Activated effector memory CD4-positive, alpha-beta T cell treated with Interleukin-2 at 50 U/mL for 16 hours (primary cell): Measurements from ENCODE around the gene PPL.
"Not testable (repeated sequence)": the region's sequence is repeated elsewhere in the genome, so short reads cannot be mapped to it uniquely, and the experiment has no call there.

Experiments used
- DNase-seq: peaks from one replicate; pipeline ENCODE4 v3.0.0-alpha.2; 2020

PPL gene

GRCh38 chr16:4931381-4931780 lies 5.6 kb downstream of the PPL start:
- no peak for DNase-seq

GRCh38 chr16:4929619-4930018 lies 7.3 kb downstream of the PPL start:
- DNase-seq, result not testable (repeated sequence)

- DNase-seq, result no peak
Observed at GRCh38 chr16:4928227-4928626, 8.7 kb downstream of the PPL start.

GRCh38 chr16:4927661-4928060 lies 9.3 kb downstream of the PPL start:
- DNase-seq, result no peak

GRCh38 chr16:4926928-4927327 lies 10.0 kb downstream of the PPL start:
- DNase-seq, result no peak

GRCh38 chr16:4925791-4926190 lies 11.2 kb downstream of the PPL start:
- DNase-seq, result no peak

GRCh38 chr16:4925293-4925607 lies 11.7 kb downstream of the PPL start:
- DNase-seq, result no peak

GRCh38 chr16:4924593-4925292 lies 12.2 kb downstream of the PPL start:
- DNase-seq, result no peak

- DNase-seq, result no peak
Observed at GRCh38 chr16:4923853-4924252, 13.1 kb downstream of the PPL start.

GRCh38 chr16:4922721-4923342 lies 14.1 kb downstream of the PPL start:
- DNase-seq, result no peak

GRCh38 chr16:4920826-4921225 lies 16.1 kb downstream of the PPL start:
- no peak for DNase-seq

- DNase-seq, result no peak
Observed at GRCh38 chr16:4918781-4919251, 18.1 kb downstream of the PPL start.

- no peak for DNase-seq
Observed at GRCh38 chr16:4917117-4917516, 19.8 kb downstream of the PPL start.

- DNase-seq, result no peak
Observed at GRCh38 chr16:4915226-4915761, 21.7 kb downstream of the PPL start.

GRCh38 chr16:4914528-4915225 lies 22.3 kb downstream of the PPL start:
- no peak for DNase-seq

GRCh38 chr16:4913774-4914525 lies 23.0 kb downstream of the PPL start:
- DNase-seq, result no peak

- DNase-seq, result no peak
Observed at GRCh38 chr16:4913130-4913773, 23.7 kb downstream of the PPL start.

GRCh38 chr16:4911970-4912386 lies 25.0 kb downstream of the PPL start:
- DNase-seq, result no peak

GRCh38 chr16:4910828-4911227 lies 26.1 kb downstream of the PPL start:
- DNase-seq, result no peak

GRCh38 chr16:4909825-4910224 lies 27.1 kb downstream of the PPL start:
- DNase-seq, result no peak

GRCh38 chr16:4908854-4909401 lies 28.0 kb downstream of the PPL start:
- DNase-seq, result no peak

GRCh38 chr16:4904942-4905615 lies 31.9 kb downstream of the PPL start:
- DNase-seq, result no peak
